GM21423 (cell line): ENCODE data around the gene SLC8A1.

Experiments
- ATAC-seq: cut with Tn5 transposase; IDR thresholded peaks from one replicate; pipeline ENCODE4 v1.9.1; 2021; ENCODE audit warnings: mild to moderate bottlenecking, moderate library complexity; ENCODE audit not compliant: unreplicated experiment

SLC8A1 gene

GRCh38 chr2:40283111-40283909 lies 168.6 kb downstream of the SLC8A1 start:
- no peak for ATAC-seq

GRCh38 chr2:40282428-40282827 lies 169.5 kb downstream of the SLC8A1 start:
- ATAC-seq: no peak

GRCh38 chr2:40281021-40281940 lies 170.6 kb downstream of the SLC8A1 start:
- peak; percentile 65 for ATAC-seq

DNA sequence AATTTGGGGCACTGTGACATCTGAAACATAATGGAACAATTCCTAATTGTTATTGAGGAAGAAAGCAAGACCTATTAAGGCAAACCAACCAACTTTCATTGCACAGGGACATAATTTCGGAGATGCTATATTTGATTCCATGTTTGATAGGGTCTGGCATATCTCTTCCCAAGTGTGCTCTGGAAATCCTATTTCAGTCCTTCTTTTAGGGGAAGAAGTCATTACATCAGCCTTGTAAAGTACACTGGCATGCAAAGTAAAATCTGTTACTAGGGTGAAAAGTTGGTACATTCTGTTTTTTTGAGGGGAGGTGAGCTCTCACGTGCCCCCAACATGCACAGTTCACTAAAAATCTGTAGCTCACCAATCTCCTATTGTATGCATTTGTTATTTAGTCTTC lies 172.4 kb downstream of the SLC8A1 start:
- no peak for ATAC-seq

DNA sequence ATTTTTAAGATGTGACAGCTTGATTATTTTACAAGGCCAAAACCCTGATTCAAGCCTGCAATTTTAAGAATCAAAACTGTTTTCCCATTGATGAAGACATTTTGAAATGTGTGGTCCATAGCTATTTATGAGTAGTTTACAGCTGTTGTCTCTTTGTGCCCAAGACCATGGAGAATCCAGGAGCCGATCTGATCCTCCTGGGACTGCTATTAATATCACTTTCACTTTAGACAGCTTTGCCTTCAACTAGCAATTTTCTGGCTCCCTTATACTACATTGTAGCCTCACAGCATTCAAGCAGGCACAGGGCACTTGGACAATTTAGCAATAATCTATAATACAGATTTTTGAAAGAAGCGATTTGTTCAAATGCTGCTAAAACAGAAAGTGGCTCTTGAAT lies 172.9 kb downstream of the SLC8A1 start:
- ATAC-seq: no peak

- ATAC-seq: no peak
Observed at GRCh38 chr2:40276076-40276475, 175.8 kb downstream of the SLC8A1 start.

GRCh38 chr2:40274270-40274669 lies 177.6 kb downstream of the SLC8A1 start:
- ATAC-seq: no peak

GRCh38 chr2:40273734-40274182 lies 178.1 kb downstream of the SLC8A1 start:
- no peak for ATAC-seq

- no peak for ATAC-seq
Observed at GRCh38 chr2:40271094-40271493, 180.8 kb downstream of the SLC8A1 start.

GRCh38 chr2:40270372-40270771 lies 181.5 kb downstream of the SLC8A1 start:
- no peak for ATAC-seq

DNA sequence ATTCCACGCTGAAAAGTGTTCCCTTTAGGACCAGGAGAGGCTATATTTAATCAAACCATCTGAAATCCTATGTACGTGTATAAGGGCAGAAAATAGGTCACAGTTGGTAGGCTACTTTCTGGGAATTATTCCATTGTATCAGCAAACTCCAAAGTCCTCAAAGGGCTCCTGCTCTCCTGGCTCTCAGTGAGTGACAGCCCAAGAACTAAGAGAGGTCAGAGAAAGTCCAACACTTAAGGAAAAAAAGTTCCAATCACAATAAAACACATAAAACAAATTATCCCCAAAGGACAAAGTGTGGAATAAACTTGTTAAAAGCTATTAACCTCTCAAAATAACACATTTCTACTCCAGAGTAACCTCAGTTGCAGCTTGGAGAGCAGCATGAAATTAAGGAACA lies 183.3 kb downstream of the SLC8A1 start:
- ATAC-seq: no peak

DNA sequence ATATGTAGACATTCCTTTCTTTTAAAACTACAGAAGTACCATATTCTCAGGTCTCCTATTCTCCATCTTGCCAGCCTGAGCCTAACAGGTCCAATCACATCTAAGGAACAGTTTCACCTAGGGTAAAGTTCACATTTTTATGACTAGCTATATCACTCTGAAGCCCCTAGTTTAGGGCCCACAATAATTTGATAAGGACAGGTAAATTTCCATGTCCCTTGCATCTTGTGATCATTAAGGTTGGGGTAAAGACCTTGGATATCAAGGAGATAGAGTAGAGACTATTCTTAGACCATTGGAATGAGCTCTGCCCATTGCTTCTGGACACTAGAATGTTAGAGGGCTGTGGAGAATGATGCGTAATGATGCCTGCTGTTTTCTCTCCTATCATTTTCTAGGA lies 185.7 kb downstream of the SLC8A1 start:
- no peak for ATAC-seq

- no peak for ATAC-seq
Observed at GRCh38 chr2:40265602-40266001, 186.3 kb downstream of the SLC8A1 start.

GRCh38 chr2:40261042-40261441 lies 190.8 kb downstream of the SLC8A1 start:
- no peak for ATAC-seq

- no peak for ATAC-seq
Observed at GRCh38 chr2:40260437-40260836, 191.5 kb downstream of the SLC8A1 start.

DNA sequence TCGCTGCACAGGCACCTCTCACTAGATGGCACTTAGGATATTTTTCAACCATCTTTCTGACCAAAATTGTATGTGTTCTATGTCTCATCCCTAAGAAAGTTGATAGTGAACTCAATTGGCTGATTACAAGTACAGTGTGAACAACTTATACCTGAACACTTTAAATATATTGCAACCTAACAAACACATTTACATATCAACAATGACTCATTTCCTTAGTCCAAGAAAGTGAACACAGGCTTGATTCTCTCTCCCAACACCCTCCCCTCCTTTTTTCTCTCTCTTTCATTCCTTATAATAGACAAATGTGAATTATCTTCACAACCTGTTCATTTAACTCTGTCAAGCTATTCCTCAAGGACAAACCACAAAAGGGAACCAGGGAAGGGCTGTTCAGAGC lies 192.0 kb downstream of the SLC8A1 start:
- no peak for ATAC-seq

DNA sequence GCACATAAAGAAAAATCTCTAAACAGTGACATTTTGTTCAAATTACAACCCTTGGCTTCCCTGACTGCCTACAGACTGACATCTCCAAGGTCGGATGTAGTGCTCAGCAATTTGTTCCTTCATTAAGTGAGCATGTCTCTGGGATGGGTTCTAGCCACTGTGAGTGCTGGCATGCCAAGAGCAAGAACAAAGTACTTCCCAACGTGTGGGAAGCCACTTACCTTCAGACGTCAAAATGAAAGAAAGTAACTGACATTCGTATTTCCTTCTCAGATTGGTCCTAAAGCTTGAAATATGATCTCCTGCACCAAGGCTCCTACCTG lies 193.8 kb downstream of the SLC8A1 start:
- no peak for ATAC-seq

GRCh38 chr2:40257340-40258134 lies 194.4 kb downstream of the SLC8A1 start:
- no peak for ATAC-seq

GRCh38 chr2:40256649-40257048 lies 195.2 kb downstream of the SLC8A1 start:
- no peak for ATAC-seq

DNA sequence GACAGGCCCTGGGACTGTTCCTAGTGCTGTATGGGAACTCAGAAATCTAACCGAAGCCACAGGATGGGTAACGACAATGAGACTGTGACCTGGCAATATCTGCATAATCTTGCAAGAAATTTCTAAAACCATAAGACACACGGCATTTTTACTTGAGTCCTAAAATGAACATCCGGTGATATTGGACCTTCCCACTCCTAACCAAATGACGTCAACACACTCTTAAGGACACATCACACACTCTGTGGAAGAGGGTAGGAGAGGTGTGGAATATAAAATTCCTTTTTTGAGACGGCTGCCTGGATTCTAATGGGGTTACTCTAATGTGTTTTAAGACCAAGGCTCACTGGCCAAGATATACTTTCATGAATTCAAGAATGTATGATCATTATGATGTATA lies 195.9 kb downstream of the SLC8A1 start:
- no peak for ATAC-seq

DNA sequence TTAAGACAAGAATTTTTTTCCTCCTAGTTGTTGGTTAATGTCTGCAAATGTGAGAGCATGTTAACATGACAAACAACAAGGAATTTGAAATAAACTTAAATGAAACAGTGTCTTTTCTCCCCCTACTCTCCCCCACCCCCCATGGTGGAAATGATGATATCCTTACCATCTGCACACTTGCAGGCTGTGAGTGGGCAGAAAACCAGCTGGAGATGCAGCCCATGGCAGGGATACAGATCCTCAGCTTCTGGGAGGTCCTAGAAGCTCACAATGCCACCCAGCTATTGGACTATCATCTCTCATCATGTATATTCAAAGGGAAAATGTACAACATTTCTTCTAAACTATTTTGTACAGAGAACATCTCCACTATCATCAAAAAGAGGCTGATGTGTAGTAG lies 196.8 kb downstream of the SLC8A1 start:
- no peak for ATAC-seq
